Gastrocnemius medialis (tissue), 4 donors: ENCODE measurements around the gene SIN3A.

ENCODE experiments used
- CTCF ChIP-seq, 5 experiments: fragments of 450-650 bp in 3 of 5; fragments of 200-600 bp in 2 of 5; sonication (generic) in 2 of 5; IDR thresholded peaks in 4 of 5; conservative IDR thresholded peaks in 1 of 5; 1 replicate in 4 of 5; 2 replicates in 1 of 5; pipeline ENCODE4 v1.5.1; 2016 to 2019; ENCODE audit warnings: antibody characterized with exemption in 5 of 5, mild to moderate bottlenecking in 3 of 5, moderate library complexity in 3 of 5
- POLR2A ChIP-seq, 2 donors: fragments of 450-650 bp; IDR thresholded peaks; one replicate each; pipeline ENCODE4 v1.6.1; 2017; ENCODE audit warnings: antibody characterized with exemption in 2 of 2, mild to moderate bottlenecking in 2 of 2, moderate library complexity in 2 of 2

GRCh38 chr15:75327491-75327890 is 124.0 kb downstream of the SIN3A start:
- TF ChIP-seq CTCF (IDR thresholded peaks at IDR 0.05 in 4 of 5, conservative IDR thresholded peaks at IDR 0.05 in 1 of 5): no peak
- TF ChIP-seq POLR2A (IDR thresholded peaks at IDR 0.05): no peak
